Glomerular endothelial cell (primary cell): Measurements from ENCODE around the gene SMAD3. TPM values are rescaled to one million over a fixed set of nuclear protein-coding genes. Genes with fewer than 3 reads are reported as not detected.
"Not testable (repeated sequence)": the region's sequence is repeated elsewhere in the genome, so short reads cannot be mapped to it uniquely, and the experiment has no call there.

Experiments used
- DNase-seq: peaks from one replicate; pipeline ENCODE4 v3.0.0-alpha.2; 2011; ENCODE audit warnings: low read depth, low spot score; ENCODE audit errors: extremely low read depth
- total RNA-seq: library from RNA; depleted of rRNA; stranded (reverse); fragments of >200 nt; gene quantifications from 2 replicates; pipeline ENCODE4 v1.2.3, GENCODE V29; 2015

SMAD3 gene
- total RNA-seq, 1 donor from 2014 or later: 84.1 TPM

DNA sequence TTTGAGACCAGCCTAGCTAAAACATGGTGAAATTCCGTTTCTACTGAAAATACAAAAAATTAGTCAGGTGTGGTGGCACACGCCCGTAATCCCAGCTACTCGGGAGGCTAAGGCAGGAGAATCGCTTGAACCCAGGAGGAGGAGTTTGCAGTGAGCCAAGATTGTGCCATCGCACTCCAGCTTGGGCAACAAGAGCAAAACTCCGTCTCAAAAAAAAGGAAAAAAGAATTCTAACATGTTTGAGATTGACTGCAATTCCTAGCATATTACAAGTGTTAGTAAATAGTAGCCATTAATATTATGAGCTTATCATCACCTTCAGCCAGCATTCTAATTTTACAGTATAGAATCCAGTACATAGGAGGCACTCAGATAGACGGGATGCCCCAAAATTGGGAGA lies 57.9 kb downstream of the SMAD3 start:
- DNase-seq: not testable (repeated sequence)

GRCh38 chr15:67124111-67124510 lies 58.7 kb downstream of the SMAD3 start:
- DNase-seq: no peak

DNA sequence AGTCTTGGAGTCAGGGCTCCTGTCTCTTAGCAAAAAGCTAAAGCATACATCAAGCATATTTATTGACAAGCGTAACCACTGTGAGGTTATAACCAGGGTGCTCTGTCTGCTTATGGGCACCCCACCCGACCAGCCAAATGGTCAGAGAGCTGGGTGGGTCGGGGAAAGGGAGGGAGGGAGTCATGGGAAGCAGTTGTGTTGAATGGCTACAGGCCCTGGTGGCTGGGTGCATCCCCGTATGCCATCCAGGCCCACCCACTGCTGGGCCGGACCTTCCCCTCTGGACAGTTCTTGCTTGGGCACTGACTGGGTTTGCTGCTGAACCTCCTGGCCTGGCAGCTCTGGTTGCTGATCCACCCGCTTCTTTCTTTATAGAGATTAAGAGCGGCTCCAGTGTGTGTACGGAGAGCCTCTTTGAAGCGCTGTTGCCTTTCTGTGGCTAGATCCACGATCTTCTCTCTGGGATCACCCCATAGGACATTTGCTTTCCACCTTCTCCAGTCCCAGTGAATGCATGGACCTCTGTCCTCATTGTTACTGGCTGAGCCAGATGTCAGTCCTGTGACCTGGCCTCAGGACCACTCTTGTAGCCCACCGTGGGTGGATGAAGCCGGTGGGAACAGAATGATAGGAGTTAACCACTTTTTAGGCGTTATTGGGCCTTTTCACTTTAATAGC lies 59.6 kb downstream of the SMAD3 start:
- no peak for DNase-seq

DNA sequence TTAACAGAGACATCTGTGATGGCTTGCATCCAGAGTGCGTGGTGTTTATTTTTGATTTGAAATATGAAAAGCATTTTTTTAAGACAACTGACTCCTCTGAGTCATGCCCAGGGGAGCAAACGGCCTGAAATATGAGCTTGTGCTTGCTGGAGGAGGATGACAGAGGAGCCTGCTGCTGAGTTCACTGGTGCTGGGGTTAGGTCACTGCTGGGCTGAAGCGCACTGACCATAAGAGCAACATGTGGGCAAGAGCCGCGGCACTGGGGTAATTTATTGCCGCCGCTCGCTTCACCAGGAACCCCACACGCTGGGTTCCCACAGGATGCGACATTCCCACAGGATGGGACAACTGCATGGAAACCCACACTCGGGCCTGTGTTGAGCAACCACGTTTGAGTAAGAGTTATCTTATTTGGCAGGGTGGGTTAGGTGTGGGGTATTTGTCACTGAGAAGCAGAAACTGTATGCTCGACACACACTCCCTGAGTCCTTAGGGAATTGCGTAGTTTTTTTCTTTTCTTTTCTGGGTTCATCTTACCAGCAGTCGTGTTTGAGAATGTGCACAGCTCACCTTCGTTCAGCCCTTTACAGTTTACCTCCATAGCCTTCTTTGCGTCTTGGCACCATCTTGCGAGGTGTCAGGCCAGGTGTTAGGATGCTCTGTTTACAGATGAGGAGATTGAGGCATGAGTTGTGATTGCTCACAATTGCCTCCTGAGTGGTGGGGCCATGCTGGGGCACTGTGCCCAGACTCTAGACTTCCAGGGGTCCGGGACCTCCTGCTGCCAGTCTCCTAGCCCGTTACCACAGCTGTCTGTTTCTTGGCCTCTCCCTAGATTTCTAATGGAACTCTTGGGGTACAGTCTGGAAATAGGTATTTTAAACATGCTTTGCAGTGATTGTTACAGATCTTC lies 60.4 kb downstream of the SMAD3 start:
- DNase-seq: no peak

- no peak for DNase-seq
Measured at GRCh38 chr15:67126551-67127330, 61.3 kb downstream of the SMAD3 start.

- no peak for DNase-seq
Measured at GRCh38 chr15:67127331-67127664, 61.9 kb downstream of the SMAD3 start.

DNA sequence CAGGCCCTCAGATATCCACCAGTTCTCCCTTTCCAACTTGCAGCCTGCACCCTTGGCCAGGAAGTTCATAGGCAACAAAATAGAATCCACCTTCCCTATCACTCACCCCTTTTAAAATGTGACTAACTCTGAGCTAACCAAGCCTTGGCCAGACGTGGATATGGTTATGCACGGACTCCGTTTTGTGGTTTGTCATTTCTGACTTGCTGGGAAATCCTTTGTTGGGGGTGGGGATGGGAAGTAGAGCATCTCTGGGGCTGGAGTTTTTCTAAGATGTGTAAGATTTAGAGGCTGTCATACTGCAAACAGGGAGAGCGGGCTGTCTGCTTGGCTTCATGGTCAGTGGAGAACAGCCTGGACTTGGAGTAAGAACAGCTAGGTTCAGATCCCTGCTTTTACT lies 62.6 kb downstream of the SMAD3 start:
- DNase-seq: no peak

DNA sequence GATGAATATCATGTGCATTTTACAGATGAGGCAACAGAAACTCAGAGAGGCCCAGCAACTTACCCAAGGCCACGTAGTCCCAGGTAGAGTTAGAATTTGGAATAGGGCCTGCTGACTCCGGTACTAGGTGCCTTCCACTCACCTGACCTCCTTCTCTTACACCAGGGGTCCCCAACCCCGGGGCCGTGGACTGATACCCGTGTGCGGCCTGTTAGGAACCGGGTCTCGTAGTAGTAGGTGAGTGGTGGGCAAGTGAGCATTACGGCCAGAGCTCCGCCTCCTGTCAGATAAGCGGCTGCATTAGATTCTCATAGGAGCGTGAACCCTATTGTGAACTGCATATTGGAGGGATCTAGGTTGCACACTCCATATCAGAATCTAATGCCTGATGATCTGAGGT lies 64.8 kb downstream of the SMAD3 start:
- no peak for DNase-seq

- DNase-seq: no peak
Measured at GRCh38 chr15:67130673-67131601, 65.5 kb downstream of the SMAD3 start.

DNA sequence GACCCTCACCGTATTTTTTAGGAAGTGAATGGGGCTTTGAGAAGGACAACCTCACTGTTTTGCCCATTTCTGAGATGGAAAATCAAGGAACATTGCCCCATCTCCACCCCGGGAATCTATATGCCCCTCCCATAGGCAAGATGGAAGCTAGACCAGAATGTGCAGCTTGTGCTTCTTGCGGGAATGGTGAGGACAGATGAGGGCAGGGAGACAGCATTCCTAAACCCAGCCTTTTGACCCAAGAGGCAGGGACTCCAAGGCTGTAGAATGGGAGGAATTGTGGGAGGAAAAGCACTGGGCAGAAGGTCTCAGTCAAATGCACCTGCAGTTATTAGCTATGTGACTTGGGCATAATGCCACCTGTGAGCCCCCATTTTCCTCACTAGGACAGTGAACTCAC lies 66.9 kb downstream of the SMAD3 start:
- no peak for DNase-seq

DNA sequence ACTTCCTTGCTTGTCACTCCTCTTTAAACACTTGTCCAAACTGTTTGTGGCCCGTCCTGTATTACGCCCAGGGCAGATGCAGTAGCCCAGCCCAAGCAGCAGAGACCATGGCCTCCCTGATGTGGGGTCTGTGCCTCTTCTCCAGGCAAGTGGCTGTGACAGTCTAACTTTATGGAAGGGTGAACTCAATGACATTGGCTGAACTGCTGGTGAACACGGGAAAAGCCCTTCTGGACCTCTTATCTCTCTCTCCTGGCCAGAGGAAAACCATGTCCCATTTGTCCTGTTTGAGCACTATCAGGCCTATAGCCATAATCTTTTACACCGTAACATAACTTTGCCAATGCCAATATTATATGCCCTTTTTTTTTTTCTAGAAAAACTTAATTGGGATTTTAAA lies 67.6 kb downstream of the SMAD3 start:
- DNase-seq: no peak

- no peak for DNase-seq
Measured at GRCh38 chr15:67133738-67134066, 68.3 kb downstream of the SMAD3 start.

DNA sequence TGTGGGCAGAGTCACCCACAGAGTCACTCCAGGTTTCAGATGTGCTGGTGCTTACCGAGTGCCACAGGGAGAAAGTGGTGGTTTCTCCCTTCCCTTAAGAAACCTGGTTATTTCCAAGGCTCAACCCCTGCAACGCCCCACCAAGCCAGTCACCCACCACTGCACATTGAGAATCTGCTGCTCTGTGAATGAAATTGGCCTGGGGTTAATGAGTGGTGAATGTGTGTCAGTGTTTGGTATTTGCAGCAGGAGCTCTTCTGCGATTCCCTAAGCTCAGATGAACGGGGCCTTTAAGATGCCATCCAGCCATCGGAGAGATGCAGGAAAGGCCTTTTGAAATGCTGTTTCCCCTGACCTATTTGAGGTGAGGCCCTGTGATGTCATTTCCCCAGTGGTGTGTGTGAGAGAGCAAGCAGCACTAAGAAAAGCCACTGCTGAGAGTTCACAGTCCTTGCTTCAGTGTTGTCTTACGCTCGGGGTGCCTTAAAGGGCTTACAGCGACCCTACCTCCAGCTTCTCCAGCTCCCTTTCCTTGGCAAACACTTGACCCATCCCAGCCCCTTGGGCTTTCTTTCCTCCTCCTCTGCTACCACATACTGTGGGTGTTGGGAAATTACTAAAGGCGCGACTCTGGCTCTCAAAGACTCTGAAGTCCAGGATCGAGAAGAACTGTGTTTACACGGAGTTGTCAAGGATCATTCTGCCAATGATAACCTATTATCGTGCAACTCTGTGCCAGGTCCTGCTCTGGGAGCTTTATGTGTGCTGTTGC lies 68.9 kb downstream of the SMAD3 start:
- no peak for DNase-seq

- DNase-seq: no peak
Measured at GRCh38 chr15:67134871-67135492, 69.6 kb downstream of the SMAD3 start.

DNA sequence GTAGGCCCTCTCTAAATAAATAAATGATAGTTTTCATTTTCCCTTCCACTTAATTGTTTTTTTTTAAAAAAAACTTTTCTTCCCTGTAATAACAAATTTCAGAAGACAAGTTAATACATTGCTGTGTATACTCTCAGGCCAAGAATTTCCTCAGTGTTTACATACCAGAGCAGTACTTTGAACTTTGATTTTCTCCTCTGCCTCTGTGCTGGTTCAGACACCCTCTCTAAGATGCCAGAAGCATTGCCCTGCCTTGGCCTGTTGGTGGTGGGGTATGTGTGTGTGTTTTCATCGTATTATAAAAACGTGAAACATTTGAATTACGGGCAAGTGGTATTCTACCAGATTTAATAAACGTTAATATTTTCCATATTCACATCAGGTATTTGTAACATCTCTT lies 70.1 kb downstream of the SMAD3 start:
- DNase-seq: no peak

DNA sequence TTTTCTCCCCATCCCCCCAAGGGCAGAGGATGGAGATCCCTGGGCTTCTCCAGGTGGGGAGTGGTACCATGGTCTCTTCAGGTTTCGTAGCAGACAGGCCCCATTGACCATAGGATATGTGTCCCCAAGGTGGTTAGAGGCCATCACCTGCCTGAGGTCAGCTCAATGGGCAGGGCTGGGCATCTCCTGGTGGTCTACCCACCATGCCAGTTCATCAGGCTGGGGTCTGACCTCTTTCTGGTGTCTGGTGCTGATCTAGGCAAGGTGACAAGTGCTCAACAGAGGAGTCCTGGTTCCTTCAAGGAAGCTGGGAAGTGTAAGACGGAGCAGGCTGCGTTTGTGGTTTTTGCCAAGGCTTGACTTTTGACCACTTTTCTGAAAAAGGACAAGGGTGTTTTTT lies 71.4 kb downstream of the SMAD3 start:
- no peak for DNase-seq

GRCh38 chr15:67137319-67137718 lies 71.9 kb downstream of the SMAD3 start:
- DNase-seq: no peak

DNA sequence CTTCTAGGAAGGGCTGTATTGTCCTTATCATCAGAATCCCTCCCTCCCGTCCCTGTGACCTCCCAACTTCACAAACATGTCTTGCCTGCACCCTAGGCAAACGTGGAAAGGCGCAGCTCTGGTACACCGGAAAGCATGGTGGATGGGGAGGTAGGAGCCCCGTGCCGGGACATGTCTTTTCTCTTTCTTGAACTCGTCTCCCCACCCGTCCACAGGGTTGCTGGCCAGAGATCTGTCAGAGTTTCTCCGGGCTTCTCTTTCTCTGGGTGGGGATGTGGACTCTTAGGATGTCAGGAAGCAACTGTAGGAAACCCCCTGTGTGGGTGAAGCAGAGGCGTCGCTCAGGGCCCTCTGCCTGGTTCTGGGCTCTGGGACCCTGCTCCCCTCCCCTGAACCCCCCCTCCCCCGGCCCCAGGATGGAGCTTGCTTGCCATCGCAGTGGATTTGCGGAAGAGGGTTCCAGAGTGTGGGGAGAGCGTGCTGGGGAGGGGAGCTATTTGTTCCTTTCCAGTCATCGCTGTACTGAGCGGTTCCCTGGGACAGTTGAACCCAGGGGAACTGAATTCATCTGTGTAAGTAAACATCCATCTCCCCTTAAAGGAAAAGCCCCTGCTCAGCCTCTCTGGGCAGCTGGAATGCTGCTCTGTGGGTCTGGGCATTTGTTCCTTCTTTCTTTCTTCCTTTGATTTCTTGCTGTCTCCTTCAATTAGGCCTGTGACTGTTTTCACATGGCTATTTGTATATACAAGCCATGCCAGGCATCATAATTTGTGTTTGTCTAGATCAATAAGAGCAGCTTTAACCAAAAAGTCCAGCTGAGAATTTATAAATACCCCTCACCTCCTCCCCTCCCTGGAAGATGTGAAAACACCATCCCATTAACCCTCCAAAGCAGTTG lies 72.8 kb downstream of the SMAD3 start:
- no peak for DNase-seq
